ENCODE data around the gene GET3. TPM values are rescaled to one million over a fixed set of nuclear protein-coding genes. Genes with fewer than 3 reads are reported as not detected.

Gene GET3
- total RNA-seq, 1 experiment from 2014 or later: 110 TPM

- no peak overlapping the region for H3K27ac Mint-ChIP-seq
- peak overlapping the region; percentile 90 for H3K4me3 Mint-ChIP-seq
- peaks cover 8% of the 10 kb centered on the region; the same call in 1 of the 2 replicates for H3K36me3 Mint-ChIP-seq
- ATAC-seq (no peak), DNase-seq (ENCODE audit: low spot score) (no peak)
- no peaks in the 10 kb centered on the region for H3K9me3 Mint-ChIP-seq
- peaks cover 3% of the 10 kb centered on the region for H3K4me1 Mint-ChIP-seq
- TF ChIP-seq ZNF416 (CRISPR knock-in tag; IDR thresholded peaks at IDR 0.05): no peak
- TF ChIP-seq MAX (CRISPR knock-in tag; IDR thresholded peaks at IDR 0.05): no peak
- no peak for TF ChIP-seq CDX4 (CRISPR knock-in tag; IDR thresholded peaks at IDR 0.05; ENCODE audit: borderline replicate concordance)
- TF ChIP-seq, protein P1, sequence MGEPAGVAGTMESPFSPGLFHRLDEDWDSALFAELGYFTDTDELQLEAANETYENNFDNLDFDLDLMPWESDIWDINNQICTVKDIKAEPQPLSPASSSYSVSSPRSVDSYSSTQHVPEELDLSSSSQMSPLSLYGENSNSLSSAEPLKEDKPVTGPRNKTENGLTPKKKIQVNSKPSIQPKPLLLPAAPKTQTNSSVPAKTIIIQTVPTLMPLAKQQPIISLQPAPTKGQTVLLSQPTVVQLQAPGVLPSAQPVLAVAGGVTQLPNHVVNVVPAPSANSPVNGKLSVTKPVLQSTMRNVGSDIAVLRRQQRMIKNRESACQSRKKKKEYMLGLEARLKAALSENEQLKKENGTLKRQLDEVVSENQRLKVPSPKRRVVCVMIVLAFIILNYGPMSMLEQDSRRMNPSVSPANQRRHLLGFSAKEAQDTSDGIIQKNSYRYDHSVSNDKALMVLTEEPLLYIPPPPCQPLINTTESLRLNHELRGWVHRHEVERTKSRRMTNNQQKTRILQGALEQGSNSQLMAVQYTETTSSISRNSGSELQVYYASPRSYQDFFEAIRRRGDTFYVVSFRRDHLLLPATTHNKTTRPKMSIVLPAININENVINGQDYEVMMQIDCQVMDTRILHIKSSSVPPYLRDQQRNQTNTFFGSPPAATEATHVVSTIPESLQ (CRISPR knock-in tag; IDR thresholded peaks at IDR 0.05): no peak
- TF ChIP-seq HMGXB4 (CRISPR knock-in tag; IDR thresholded peaks at IDR 0.05): no peak
- no peak for TF ChIP-seq ETV6 (CRISPR knock-in tag; IDR thresholded peaks at IDR 0.05)
- TF ChIP-seq ZNF138 (CRISPR knock-in tag; conservative IDR thresholded peaks at IDR 0.05): no peak
- TF ChIP-seq, protein P2, sequence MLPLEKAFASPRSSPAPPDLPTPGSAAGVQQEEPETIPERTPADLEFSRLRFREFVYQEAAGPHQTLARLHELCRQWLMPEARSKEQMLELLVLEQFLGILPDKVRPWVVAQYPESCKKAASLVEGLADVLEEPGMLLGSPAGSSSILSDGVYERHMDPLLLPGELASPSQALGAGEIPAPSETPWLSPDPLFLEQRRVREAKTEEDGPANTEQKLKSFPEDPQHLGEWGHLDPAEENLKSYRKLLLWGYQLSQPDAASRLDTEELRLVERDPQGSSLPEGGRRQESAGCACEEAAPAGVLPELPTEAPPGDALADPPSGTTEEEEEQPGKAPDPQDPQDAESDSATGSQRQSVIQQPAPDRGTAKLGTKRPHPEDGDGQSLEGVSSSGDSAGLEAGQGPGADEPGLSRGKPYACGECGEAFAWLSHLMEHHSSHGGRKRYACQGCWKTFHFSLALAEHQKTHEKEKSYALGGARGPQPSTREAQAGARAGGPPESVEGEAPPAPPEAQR (CRISPR knock-in tag; IDR thresholded peaks at IDR 0.05): no peak
- TF ChIP-seq AR (CRISPR knock-in tag; IDR thresholded peaks at IDR 0.05): no peak
- no peak for TF ChIP-seq ERG (CRISPR knock-in tag; IDR thresholded peaks at IDR 0.05)
- ChIA-PET CTCF (interaction anchor here (0.6 to 0.9 kb wide), 2 partner anchors 23 to 63 kb away, joined by 3 read pairs; no protein-coding TSS in a partner anchor), POLR2A (no interaction called here)
- H3K27me3 Mint-ChIP-seq (ENCODE audit: low read depth): no peaks in the 10 kb centered on the region
These were observed 42.2 kb upstream of the GET3 start for GRCh38 chr19:12695096-12695495.

- ATAC-seq (no peak), DNase-seq (ENCODE audit: low spot score) (no peak)
- Mint-ChIP-seq H3K36me3 (peaks cover 8% of the 10 kb centered on the region; the same call in 1 of the 2 replicates), H3K27me3 (ENCODE audit: low read depth) (no peaks in the 10 kb centered on the region), H3K4me3 (peak overlapping the region; percentile 90), H3K4me1 (peaks cover 3% of the 10 kb centered on the region), H3K9me3 (no peaks in the 10 kb centered on the region), H3K27ac (no peak overlapping the region)
- CTCF ChIA-PET: interaction anchor here (0.6 to 1.1 kb wide), 3 partner anchors 23 to 79 kb away, joined by 3 read pairs; no protein-coding TSS in a partner anchor
- TF ChIP-seq E2F4 (CRISPR knock-in tag; IDR thresholded peaks at IDR 0.05; ENCODE audit: borderline replicate concordance, low read depth) (no peak), ZNF317 (CRISPR knock-in tag; IDR thresholded peaks at IDR 0.05; ENCODE audit: borderline replicate concordance, low read depth) (no peak), ZNF219 (CRISPR knock-in tag; IDR thresholded peaks at IDR 0.05; ENCODE audit: borderline replicate concordance) (no peak), HMGA2 (CRISPR knock-in tag; IDR thresholded peaks at IDR 0.05) (no peak), FOXK1 (CRISPR knock-in tag; IDR thresholded peaks at IDR 0.05) (no peak)
- TF ChIP-seq, protein P3, sequence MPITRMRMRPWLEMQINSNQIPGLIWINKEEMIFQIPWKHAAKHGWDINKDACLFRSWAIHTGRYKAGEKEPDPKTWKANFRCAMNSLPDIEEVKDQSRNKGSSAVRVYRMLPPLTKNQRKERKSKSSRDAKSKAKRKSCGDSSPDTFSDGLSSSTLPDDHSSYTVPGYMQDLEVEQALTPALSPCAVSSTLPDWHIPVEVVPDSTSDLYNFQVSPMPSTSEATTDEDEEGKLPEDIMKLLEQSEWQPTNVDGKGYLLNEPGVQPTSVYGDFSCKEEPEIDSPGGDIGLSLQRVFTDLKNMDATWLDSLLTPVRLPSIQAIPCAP (CRISPR knock-in tag; IDR thresholded peaks at IDR 0.05): no peak
- POLR2A ChIA-PET: interaction anchor here (2.1 kb wide), 1 partner anchor 14 kb away, joined by 13 read pairs; the partner anchor contains the start of gene DHPS
These were observed 41.8 kb upstream of the GET3 start for GRCh38 chr19:12695514-12695913.
